SW480 (cell line): Measurements from ENCODE around the gene GALNT9.
A peak's percentile ranks its signal among the peaks of the same experiment; 100 is the strongest.
"Not testable (repeated sequence)": the region's sequence is repeated elsewhere in the genome, so short reads cannot be mapped to it uniquely, and the experiment has no call there.

Source experiments
- DNase-seq: peaks from one replicate; pipeline ENCODE4 v3.0.0-alpha.2; 2016; ENCODE audit warnings: low spot score

GALNT9 gene

GRCh38 chr12:132358241-132359225 lies 29.1 kb upstream of the GALNT9 start:
- not testable (repeated sequence) for DNase-seq

- no peak for DNase-seq
Measured at GRCh38 chr12:132357623-132358186, 28.3 kb upstream of the GALNT9 start.

- DNase-seq: peak; percentile 54
Measured at GRCh38 chr12:132356691-132357622, 27.6 kb upstream of the GALNT9 start.

GRCh38 chr12:132355742-132356681 lies 26.6 kb upstream of the GALNT9 start:
- no peak for DNase-seq

- no peak for DNase-seq
Measured at GRCh38 chr12:132354982-132355680, 25.7 kb upstream of the GALNT9 start.

GRCh38 chr12:132354211-132354981 lies 25.0 kb upstream of the GALNT9 start:
- DNase-seq: no peak

- DNase-seq: no peak
Measured at GRCh38 chr12:132353811-132354210, 24.4 kb upstream of the GALNT9 start.

- DNase-seq: no peak
Measured at GRCh38 chr12:132352896-132353800, 23.8 kb upstream of the GALNT9 start.

GRCh38 chr12:132351751-132352495 lies 22.5 kb upstream of the GALNT9 start:
- no peak for DNase-seq

- no peak for DNase-seq
Measured at GRCh38 chr12:132349501-132350131, 20.2 kb upstream of the GALNT9 start.

GRCh38 chr12:132348176-132348575 lies 18.8 kb upstream of the GALNT9 start:
- no peak for DNase-seq

- no peak for DNase-seq
Measured at GRCh38 chr12:132347176-132347855, 17.9 kb upstream of the GALNT9 start.

- DNase-seq: no peak
Measured at GRCh38 chr12:132346471-132347175, 17.2 kb upstream of the GALNT9 start.

- DNase-seq: no peak
Measured at GRCh38 chr12:132345561-132346200, 16.3 kb upstream of the GALNT9 start.

- DNase-seq: no peak
Measured at GRCh38 chr12:132345126-132345525, 15.7 kb upstream of the GALNT9 start.

GRCh38 chr12:132344601-132345000 lies 15.2 kb upstream of the GALNT9 start:
- DNase-seq: no peak
